Activated B cell treated with CpG ODN at 0.5 μM for 24 hours (primary cell): ENCODE data around the gene TMEM167A. TPM values are rescaled to one million over a fixed set of nuclear protein-coding genes. Genes with fewer than 3 reads are reported as not detected.
"Not testable (repeated sequence)": the region's sequence is repeated elsewhere in the genome, so short reads cannot be mapped to it uniquely, and the experiment has no call there.

Experiments used
- ATAC-seq: fragments of 200-7000 bp; cut with Tn5 transposase; one replicate; pipeline ENCODE4 v1.10.0; 2021; ENCODE audit warnings: low read depth, mild to moderate bottlenecking, moderate library complexity
- CTCF ChIA-PET: fragments of 350-600 bp; sonication (Branson Sonifier 250); formaldehyde crosslinking; loops from one replicate; lab custom pipeline; 2021; ENCODE audit warnings: antibody characterized with exemption; lab: Charles Lee
- POLR2A ChIA-PET: fragments of 350-600 bp; sonication (Branson Sonifier 250); formaldehyde crosslinking; loops from one replicate; lab custom pipeline; 2021; ENCODE audit warnings: antibody characterized with exemption; lab: Charles Lee
- DNase-seq: peaks from one replicate; pipeline ENCODE4 v3.0.0; 2022
- H3K27ac Mint-ChIP-seq: one replicate; pipeline ENCODE4 v1.8.0; 2020; ENCODE audit warnings: mixed read lengths
- H3K27me3 Mint-ChIP-seq: one replicate; pipeline ENCODE4 v1.8.0; 2021; ENCODE audit warnings: mixed read lengths
- H3K36me3 Mint-ChIP-seq: one replicate; pipeline ENCODE4 v1.8.0; 2021; ENCODE audit warnings: low read depth, mixed read lengths
- H3K4me1 Mint-ChIP-seq: one replicate; pipeline ENCODE4 v1.8.0; 2021; ENCODE audit warnings: mixed read lengths
- H3K4me3 Mint-ChIP-seq: one replicate; pipeline ENCODE4 v1.8.0; 2020; ENCODE audit warnings: mild to moderate bottlenecking, mixed read lengths
- H3K9me3 Mint-ChIP-seq: one replicate; pipeline ENCODE4 v1.8.0; 2020; ENCODE audit warnings: mixed read lengths
- CTCF ChIP-seq: fragments of 200-600 bp; IDR thresholded peaks from one replicate; pipeline ENCODE4 v1.8.0; 2022; ENCODE audit warnings: antibody characterized with exemption, mild to moderate bottlenecking
- intact Hi-C: fragments of 100-400 bp; cut with micrococcal nuclease; formaldehyde crosslinking; loops from one replicate; pipeline ENCODE4 v1.15.1; 2024
- total RNA-seq: library from RNA; stranded (reverse); gene quantifications from 2 replicates; pipeline ENCODE4 v1.2.3, GENCODE V29; 2022

Gene TMEM167A
- total RNA-seq, 1 donor from 2014 or later = 50.3 TPM

- ChIA-PET CTCF (no interaction called here), POLR2A (no interaction called here)
- intact Hi-C loops = loop anchor here (10.0 kb wide), 3 partner anchors 258 to 1318 kb away; partner anchors contain the start of gene SSBP2
- no peak for TF ChIP-seq CTCF
- no peak overlapping the region for H3K27ac Mint-ChIP-seq
- no peak overlapping the region for H3K4me3 Mint-ChIP-seq
- no peaks in the 10 kb centered on the region for H3K9me3 Mint-ChIP-seq
- ATAC-seq (no peak), DNase-seq (no peak)
- H3K36me3 Mint-ChIP-seq = peaks cover 53% of the 10 kb centered on the region
- H3K27me3 Mint-ChIP-seq = no peaks in the 10 kb centered on the region
- H3K4me1 Mint-ChIP-seq = peaks cover 57% of the 10 kb centered on the region
These were observed 4.2 kb downstream of the TMEM167A start for GRCh38 chr5:83072966-83073365.

- intact Hi-C loops = loop anchor here (10.0 kb wide), 3 partner anchors 257 to 1317 kb away; partner anchors contain the start of gene SSBP2
- peaks cover 49% of the 10 kb centered on the region for H3K4me1 Mint-ChIP-seq
- H3K9me3 Mint-ChIP-seq = no peaks in the 10 kb centered on the region
- peaks cover 40% of the 10 kb centered on the region for H3K36me3 Mint-ChIP-seq
- DNase-seq = no peak
- no peak overlapping the region for H3K4me3 Mint-ChIP-seq
- ChIA-PET POLR2A (no interaction called here), CTCF (no interaction called here)
- no peak for ATAC-seq
- no peak overlapping the region for H3K27ac Mint-ChIP-seq
- no peak for TF ChIP-seq CTCF
- no peaks in the 10 kb centered on the region for H3K27me3 Mint-ChIP-seq
These were observed 5.7 kb downstream of the TMEM167A start for GRCh38 chr5:83071286-83072051.

- ChIA-PET CTCF (no interaction called here), POLR2A (no interaction called here)
- no peaks in the 10 kb centered on the region for H3K9me3 Mint-ChIP-seq
- intact Hi-C loops = no loop called here
- peaks cover 35% of the 10 kb centered on the region for H3K4me1 Mint-ChIP-seq
- no peaks in the 10 kb centered on the region for H3K27me3 Mint-ChIP-seq
- ATAC-seq (no peak), DNase-seq (no peak)
- no peak overlapping the region for H3K4me3 Mint-ChIP-seq
- no peak overlapping the region for H3K27ac Mint-ChIP-seq
- no peak for TF ChIP-seq CTCF
- H3K36me3 Mint-ChIP-seq = peaks cover 39% of the 10 kb centered on the region
These were observed 7.9 kb downstream of the TMEM167A start for GRCh38 chr5:83069096-83069799.

GRCh38 chr5:83067377-83067776 is 9.8 kb downstream of the TMEM167A start:
- ATAC-seq, H3K27me3 Mint-ChIP-seq, H3K9me3 Mint-ChIP-seq, H3K4me3 Mint-ChIP-seq, POLR2A ChIA-PET, DNase-seq, CTCF ChIA-PET, H3K27ac Mint-ChIP-seq: not testable (repeated sequence)
- H3K4me1 Mint-ChIP-seq = peaks cover 26% of the 10 kb centered on the region
- H3K36me3 Mint-ChIP-seq = peaks cover 34% of the 10 kb centered on the region
- intact Hi-C loops = loop anchor here (1.0 kb wide), 1 partner anchor 9 kb away; no protein-coding TSS in a partner anchor

GRCh38 chr5:83066548-83067110 is 10.6 kb downstream of the TMEM167A start:
- Mint-ChIP-seq H3K36me3 (peaks cover 35% of the 10 kb centered on the region), H3K4me1 (peaks cover 21% of the 10 kb centered on the region), H3K9me3 (no peaks in the 10 kb centered on the region), H3K4me3 (no peak overlapping the region), H3K27me3 (no peaks in the 10 kb centered on the region), H3K27ac (no peak overlapping the region)
- intact Hi-C loops = loop anchor here (1.0 kb wide), 1 partner anchor 10 kb away; no protein-coding TSS in a partner anchor
- ATAC-seq = no peak
- CTCF ChIA-PET = interaction anchor here (0.6 kb wide), 1 partner anchor 1660 kb away, joined by 3 read pairs; no protein-coding TSS in a partner anchor
- POLR2A ChIA-PET = no interaction called here
- DNase-seq = no peak
- TF ChIP-seq CTCF = no peak
